ENCODE results near the gene NECTIN2. TPM values are rescaled to one million over a fixed set of nuclear protein-coding genes. Genes with fewer than 3 reads are reported as not detected.

Gene NECTIN2
- total and polyA plus RNA-seq, 4 donors, result 49.4 to 77.5 (median 55.5) TPM

DNA sequence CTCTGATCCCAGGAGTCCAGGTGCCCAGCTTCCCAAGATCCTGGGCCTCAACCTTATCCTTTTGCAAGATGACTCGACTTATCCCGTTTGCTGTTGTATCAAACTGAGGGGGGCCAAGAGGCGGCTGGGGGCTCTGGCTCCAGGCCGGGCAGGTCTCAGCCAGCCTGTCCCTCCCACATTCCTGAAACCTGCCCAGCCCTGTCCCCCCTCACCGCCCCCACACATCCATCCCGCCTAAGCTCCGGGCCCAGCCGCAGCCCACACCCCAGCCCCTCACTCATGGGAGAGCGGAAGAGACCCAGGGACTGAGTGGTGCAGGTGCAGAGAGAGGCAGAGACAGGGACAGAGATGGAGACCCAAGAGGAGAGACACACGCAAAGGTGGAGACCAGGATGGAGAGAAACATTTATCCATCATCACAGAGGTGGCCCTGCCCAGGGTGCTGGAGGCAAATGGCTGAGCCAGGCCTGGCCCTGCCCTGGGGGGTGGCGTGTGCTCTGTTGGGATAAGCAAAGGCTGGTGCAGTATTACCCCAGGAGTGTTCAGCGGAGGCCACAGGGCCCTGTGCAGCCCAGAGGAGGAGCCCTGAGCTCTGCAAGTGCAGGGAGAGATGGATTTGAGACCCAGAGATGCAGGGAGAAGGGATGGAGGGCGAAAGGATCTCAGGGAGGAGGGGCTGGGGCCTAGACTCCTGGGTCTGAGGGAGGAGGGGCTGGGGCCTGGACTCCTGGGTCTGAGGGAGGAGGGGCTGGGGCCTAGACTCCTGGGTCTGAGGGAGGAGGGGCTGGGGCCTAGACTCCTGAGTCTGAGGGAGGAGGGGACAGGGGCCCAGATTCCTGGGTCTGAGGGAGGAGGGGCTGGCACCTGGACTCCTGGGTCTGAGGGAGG is 35.6 kb upstream of the NECTIN2 start:
- H3K9ac ChIP-seq (ENCODE audit: low read depth in 1 of 2, low read length in 2 of 2), result no peak overlapping the region
- no peaks in the 10 kb centered on the region for H3K36me3 ChIP-seq (ENCODE audit: control insufficient read depth in 4 of 4, insufficient read depth in 3 of 4, low read depth in 1 of 4, low read length in 3 of 4)
- no peak overlapping the region for H3K4me3 ChIP-seq (ENCODE audit: low read depth in 1 of 3, low read length in 3 of 3)
- no peaks in the 10 kb centered on the region for H3K27me3 ChIP-seq (ENCODE audit: control insufficient read depth in 4 of 4, insufficient read depth in 4 of 4, low read length in 3 of 4)
- peaks cover 11 to 27% (median 21%) of the 10 kb centered on the region in 4 donors for H3K4me1 ChIP-seq (ENCODE audit: control insufficient read depth in 4 of 4, insufficient read depth in 4 of 4, low read length in 3 of 4)
- no peak for DNase-seq (ENCODE audit: low spot score)
- no peaks in the 10 kb centered on the region for H3K9me3 ChIP-seq (ENCODE audit: control insufficient read depth in 4 of 4, low read length in 3 of 4)
- WGBS, result 87% methylated on average over 13 of the region's 13 CpGs
- TF ChIP-seq, protein P1, sequence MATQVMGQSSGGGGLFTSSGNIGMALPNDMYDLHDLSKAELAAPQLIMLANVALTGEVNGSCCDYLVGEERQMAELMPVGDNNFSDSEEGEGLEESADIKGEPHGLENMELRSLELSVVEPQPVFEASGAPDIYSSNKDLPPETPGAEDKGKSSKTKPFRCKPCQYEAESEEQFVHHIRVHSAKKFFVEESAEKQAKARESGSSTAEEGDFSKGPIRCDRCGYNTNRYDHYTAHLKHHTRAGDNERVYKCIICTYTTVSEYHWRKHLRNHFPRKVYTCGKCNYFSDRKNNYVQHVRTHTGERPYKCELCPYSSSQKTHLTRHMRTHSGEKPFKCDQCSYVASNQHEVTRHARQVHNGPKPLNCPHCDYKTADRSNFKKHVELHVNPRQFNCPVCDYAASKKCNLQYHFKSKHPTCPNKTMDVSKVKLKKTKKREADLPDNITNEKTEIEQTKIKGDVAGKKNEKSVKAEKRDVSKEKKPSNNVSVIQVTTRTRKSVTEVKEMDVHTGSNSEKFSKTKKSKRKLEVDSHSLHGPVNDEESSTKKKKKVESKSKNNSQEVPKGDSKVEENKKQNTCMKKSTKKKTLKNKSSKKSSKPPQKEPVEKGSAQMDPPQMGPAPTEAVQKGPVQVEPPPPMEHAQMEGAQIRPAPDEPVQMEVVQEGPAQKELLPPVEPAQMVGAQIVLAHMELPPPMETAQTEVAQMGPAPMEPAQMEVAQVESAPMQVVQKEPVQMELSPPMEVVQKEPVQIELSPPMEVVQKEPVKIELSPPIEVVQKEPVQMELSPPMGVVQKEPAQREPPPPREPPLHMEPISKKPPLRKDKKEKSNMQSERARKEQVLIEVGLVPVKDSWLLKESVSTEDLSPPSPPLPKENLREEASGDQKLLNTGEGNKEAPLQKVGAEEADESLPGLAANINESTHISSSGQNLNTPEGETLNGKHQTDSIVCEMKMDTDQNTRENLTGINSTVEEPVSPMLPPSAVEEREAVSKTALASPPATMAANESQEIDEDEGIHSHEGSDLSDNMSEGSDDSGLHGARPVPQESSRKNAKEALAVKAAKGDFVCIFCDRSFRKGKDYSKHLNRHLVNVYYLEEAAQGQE (IDR thresholded peaks at IDR 0.05), result no peak
- TF ChIP-seq, protein P2, sequence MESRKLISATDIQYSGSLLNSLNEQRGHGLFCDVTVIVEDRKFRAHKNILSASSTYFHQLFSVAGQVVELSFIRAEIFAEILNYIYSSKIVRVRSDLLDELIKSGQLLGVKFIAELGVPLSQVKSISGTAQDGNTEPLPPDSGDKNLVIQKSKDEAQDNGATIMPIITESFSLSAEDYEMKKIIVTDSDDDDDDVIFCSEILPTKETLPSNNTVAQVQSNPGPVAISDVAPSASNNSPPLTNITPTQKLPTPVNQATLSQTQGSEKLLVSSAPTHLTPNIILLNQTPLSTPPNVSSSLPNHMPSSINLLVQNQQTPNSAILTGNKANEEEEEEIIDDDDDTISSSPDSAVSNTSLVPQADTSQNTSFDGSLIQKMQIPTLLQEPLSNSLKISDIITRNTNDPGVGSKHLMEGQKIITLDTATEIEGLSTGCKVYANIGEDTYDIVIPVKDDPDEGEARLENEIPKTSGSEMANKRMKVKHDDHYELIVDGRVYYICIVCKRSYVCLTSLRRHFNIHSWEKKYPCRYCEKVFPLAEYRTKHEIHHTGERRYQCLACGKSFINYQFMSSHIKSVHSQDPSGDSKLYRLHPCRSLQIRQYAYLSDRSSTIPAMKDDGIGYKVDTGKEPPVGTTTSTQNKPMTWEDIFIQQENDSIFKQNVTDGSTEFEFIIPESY (IDR thresholded peaks at IDR 0.05), result no peak
- TF ChIP-seq FOXA2 (IDR thresholded peaks at IDR 0.05), result no peak
- no peak for TF ChIP-seq FOXA1 (IDR thresholded peaks at IDR 0.05)
- no peak for TF ChIP-seq TAF1 (conservative IDR thresholded peaks at IDR 0.05)
- no peak for TF ChIP-seq HNF4A (conservative IDR thresholded peaks at IDR 0.05)
- TF ChIP-seq MAX (IDR thresholded peaks at IDR 0.05), result no peak
- TF ChIP-seq NR2F2 (IDR thresholded peaks at IDR 0.05), result no peak
- TF ChIP-seq, protein P3, sequence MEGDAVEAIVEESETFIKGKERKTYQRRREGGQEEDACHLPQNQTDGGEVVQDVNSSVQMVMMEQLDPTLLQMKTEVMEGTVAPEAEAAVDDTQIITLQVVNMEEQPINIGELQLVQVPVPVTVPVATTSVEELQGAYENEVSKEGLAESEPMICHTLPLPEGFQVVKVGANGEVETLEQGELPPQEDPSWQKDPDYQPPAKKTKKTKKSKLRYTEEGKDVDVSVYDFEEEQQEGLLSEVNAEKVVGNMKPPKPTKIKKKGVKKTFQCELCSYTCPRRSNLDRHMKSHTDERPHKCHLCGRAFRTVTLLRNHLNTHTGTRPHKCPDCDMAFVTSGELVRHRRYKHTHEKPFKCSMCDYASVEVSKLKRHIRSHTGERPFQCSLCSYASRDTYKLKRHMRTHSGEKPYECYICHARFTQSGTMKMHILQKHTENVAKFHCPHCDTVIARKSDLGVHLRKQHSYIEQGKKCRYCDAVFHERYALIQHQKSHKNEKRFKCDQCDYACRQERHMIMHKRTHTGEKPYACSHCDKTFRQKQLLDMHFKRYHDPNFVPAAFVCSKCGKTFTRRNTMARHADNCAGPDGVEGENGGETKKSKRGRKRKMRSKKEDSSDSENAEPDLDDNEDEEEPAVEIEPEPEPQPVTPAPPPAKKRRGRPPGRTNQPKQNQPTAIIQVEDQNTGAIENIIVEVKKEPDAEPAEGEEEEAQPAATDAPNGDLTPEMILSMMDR (IDR thresholded peaks at IDR 0.05; ENCODE audit: low read depth, low read length, missing input control), result no peak
- TF ChIP-seq EGR1 (IDR thresholded peaks at IDR 0.05; ENCODE audit: low read depth in 2 of 2), result no peak
- TF ChIP-seq, protein P4, sequence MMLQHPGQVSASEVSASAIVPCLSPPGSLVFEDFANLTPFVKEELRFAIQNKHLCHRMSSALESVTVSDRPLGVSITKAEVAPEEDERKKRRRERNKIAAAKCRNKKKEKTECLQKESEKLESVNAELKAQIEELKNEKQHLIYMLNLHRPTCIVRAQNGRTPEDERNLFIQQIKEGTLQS (IDR thresholded peaks at IDR 0.05), result no peak
- no peak for TF ChIP-seq HNF4G (IDR thresholded peaks at IDR 0.05)
- TF ChIP-seq JUND (IDR thresholded peaks at IDR 0.05), result no peak
- no peak overlapping the region for H3K27ac ChIP-seq (ENCODE audit: low read depth in 1 of 2, low read length in 2 of 2)

DNA sequence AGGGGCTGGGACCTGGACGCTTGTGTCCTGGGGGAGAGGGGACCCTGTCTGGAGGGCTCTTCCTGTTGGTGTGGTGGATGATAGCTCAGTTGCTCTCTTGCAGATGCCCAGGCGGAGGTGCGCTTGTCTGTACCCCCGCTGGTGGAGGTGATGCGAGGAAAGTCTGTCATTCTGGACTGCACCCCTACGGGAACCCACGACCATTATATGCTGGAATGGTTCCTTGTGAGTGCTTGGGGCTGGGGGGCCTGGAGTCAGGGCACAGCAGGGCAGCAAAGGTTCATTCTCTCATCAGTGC is 35.0 kb upstream of the NECTIN2 start:
- Histone ChIP-seq H3K4me3 (ENCODE audit: low read depth in 1 of 3, low read length in 3 of 3) (no peak overlapping the region), H3K9me3 (ENCODE audit: control insufficient read depth in 4 of 4, low read length in 3 of 4) (no peaks in the 10 kb centered on the region), H3K9ac (ENCODE audit: low read depth in 1 of 2, low read length in 2 of 2) (no peak overlapping the region), H3K4me1 (ENCODE audit: control insufficient read depth in 4 of 4, insufficient read depth in 4 of 4, low read length in 3 of 4) (peaks cover 11 to 27% (median 21%) of the 10 kb centered on the region in 4 donors), H3K36me3 (ENCODE audit: control insufficient read depth in 4 of 4, insufficient read depth in 3 of 4, low read depth in 1 of 4, low read length in 3 of 4) (no peaks in the 10 kb centered on the region), H3K27me3 (ENCODE audit: control insufficient read depth in 4 of 4, insufficient read depth in 4 of 4, low read length in 3 of 4) (no peaks in the 10 kb centered on the region), H3K27ac (ENCODE audit: low read depth in 1 of 2, low read length in 2 of 2) (no peak overlapping the region)
- 96% methylated on average over 7 of the region's 7 CpGs for WGBS
- no peak for DNase-seq (ENCODE audit: low spot score)
- no peak for TF ChIP-seq YY1 (IDR thresholded peaks at IDR 0.05)
- no peak for TF ChIP-seq JUND (IDR thresholded peaks at IDR 0.05)
- no peak for TF ChIP-seq EGR1 (IDR thresholded peaks at IDR 0.05; ENCODE audit: low read depth in 2 of 2)
- TF ChIP-seq NR2F2 (IDR thresholded peaks at IDR 0.05), result no peak
- no peak for TF ChIP-seq HNF4G (IDR thresholded peaks at IDR 0.05)
- TF ChIP-seq HNF4A (conservative IDR thresholded peaks at IDR 0.05), result no peak
- no peak for TF ChIP-seq GABPA (IDR thresholded peaks at IDR 0.05 in 1 of 2, conservative IDR thresholded peaks at IDR 0.05 in 1 of 2)
- no peak for TF ChIP-seq FOXA1 (IDR thresholded peaks at IDR 0.05)
- TF ChIP-seq, protein P4 (IDR thresholded peaks at IDR 0.05), result no peak
- TF ChIP-seq, protein P2 (IDR thresholded peaks at IDR 0.05), result no peak
- no peak for TF ChIP-seq RAD21 (IDR thresholded peaks at IDR 0.05)
- TF ChIP-seq FOXA2 (IDR thresholded peaks at IDR 0.05), result no peak
- no peak for TF ChIP-seq SP1 (IDR thresholded peaks at IDR 0.05)

Data from liver (tissue), 9 donors.